ENCODE data around the gene THEMIS2. TPM values are rescaled to one million over a fixed set of nuclear protein-coding genes. Genes with fewer than 3 reads are reported as not detected.

The THEMIS2 gene
- total and polyA plus RNA-seq, 9 of the 15 experiments (the other 6 are each of a cell fraction or from before 2014, with no cell fraction given), result 2.3 to 12.7 (median 8.0) TPM

DNA sequence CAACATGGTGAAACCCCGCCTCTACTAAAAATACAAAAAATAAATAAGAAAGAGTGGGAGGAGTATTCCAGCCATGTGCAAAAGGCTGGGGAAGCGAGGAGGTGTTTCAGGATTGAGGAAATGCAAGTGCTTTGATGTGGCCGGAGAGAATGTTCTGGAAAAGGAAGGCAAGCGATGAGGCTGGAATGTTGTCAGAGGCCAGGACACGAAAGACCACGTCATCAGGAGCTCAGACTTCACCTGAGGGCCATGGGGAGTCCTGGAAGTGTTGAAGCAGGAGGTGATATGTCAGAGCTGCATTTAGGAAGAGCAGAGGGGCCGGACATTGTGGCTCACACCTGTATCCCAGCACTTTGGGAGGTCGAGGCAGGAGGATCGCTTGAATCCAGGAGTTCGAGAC lies 10.9 kb upstream of the THEMIS2 start:
- no peaks in the 10 kb centered on the region for H3K9me3 ChIP-seq (replicated peaks; ENCODE audit: control insufficient read depth, insufficient read depth, low read depth, low read length)
- in situ Hi-C loops (cut with MboI), result loop anchor here (5.0 to 10.0 kb wide), 2 partner anchors 106 to 333 kb away; no protein-coding TSS in a partner anchor
- no peaks in the 10 kb centered on the region for H3K36me3 ChIP-seq (ENCODE audit: control insufficient read depth, insufficient read depth, low read length)
- FAIRE-seq (no peak), ATAC-seq (no peak), DNase-seq (ENCODE audit: extremely low read depth in 1 of 4, low spot score in 3 of 4) (no peak)
- 92% methylated on average over 10 of the region's 10 CpGs for WGBS (ENCODE audit: insufficient coverage, low coverage, missing lambda C conversion rate)
- H4K20me1 ChIP-seq (replicated peaks; ENCODE audit: control insufficient read depth, insufficient read depth, low read length), result no peaks in the 10 kb centered on the region
- intact Hi-C loops (cut with micrococcal nuclease), result no loop called here
- no peak overlapping the region for H3K4me3 ChIP-seq
- H3K79me2 ChIP-seq (ENCODE audit: control insufficient read depth, insufficient read depth, low read length), result no peaks in the 10 kb centered on the region
- no peaks in the 10 kb centered on the region for H3K27me3 ChIP-seq (ENCODE audit: control insufficient read depth in 2 of 2, insufficient read depth in 2 of 2, low read length in 2 of 2)
- BruUV-seq (replicated peaks), result no TSS peak
- POLR2A ChIA-PET, result no interaction called here
- H3K4me1 ChIP-seq (replicated peaks in 1 of 2; ENCODE audit: control insufficient read depth in 2 of 2, insufficient read depth in 2 of 2, low read length in 2 of 2), result peaks cover 22 to 48% of the 10 kb centered on the region in 2 experiments; a peak in 4 of 5 replicates
- H3K27ac ChIP-seq (ENCODE audit: extremely low read depth, low read depth, low read length), result no peak overlapping the region
- CTCF ChIA-PET (ENCODE audit: low intra/inter-chr PET ratio), result no interaction called here
- TF ChIP-seq SMAD4 (CRISPR knock-in tag; conservative IDR thresholded peaks at IDR 0.05) (no peak), TCFL5 (CRISPR knock-in tag; conservative IDR thresholded peaks at IDR 0.05) (no peak), RFX5 (IDR thresholded peaks at IDR 0.05; ENCODE audit: low read depth, low read length) (no peak), RFX7 (CRISPR knock-in tag; IDR thresholded peaks at IDR 0.05) (no peak), ZSCAN29 (IDR thresholded peaks at IDR 0.05) (no peak), SFPQ (IDR thresholded peaks at IDR 0.05; ENCODE audit: low read depth, low read length) (no peak)
- no peak overlapping the region for H3K4me2 ChIP-seq (ENCODE audit: insufficient read depth, low read length)
- H3K9ac ChIP-seq (ENCODE audit: insufficient read depth in 1 of 2, low read depth in 2 of 2, low read length in 2 of 2), result peak overlapping the region in 1 of 2 experiments; percentile 18; a peak in 1 of 4 replicates
- 0 out of 2 replicates have a peak overlapping the region, but pooled peaks have one; percentile 63 for H2AFZ ChIP-seq (ENCODE audit: low read depth, low read length)
- H3K9me1 ChIP-seq (ENCODE audit: control insufficient read depth, insufficient read depth, low read length), result no peaks in the 10 kb centered on the region
